GM19240 (cell line): ENCODE measurements around the gene ZFAND3.

Experiments
- DNase-seq: peaks from one replicate; pipeline ENCODE4 v3.0.0; 2011; ENCODE audit warnings: low spot score; ENCODE audit not compliant: insufficient read length

ZFAND3 gene

GRCh38 chr6:37827603-37828265 is 8.2 kb downstream of the ZFAND3 start:
- no peak for DNase-seq

- DNase-seq, result no peak
These were observed 10.7 kb downstream of the ZFAND3 start for GRCh38 chr6:37830225-37830624.

- no peak for DNase-seq
These were observed 11.9 kb downstream of the ZFAND3 start for GRCh38 chr6:37831457-37831856.

DNA sequence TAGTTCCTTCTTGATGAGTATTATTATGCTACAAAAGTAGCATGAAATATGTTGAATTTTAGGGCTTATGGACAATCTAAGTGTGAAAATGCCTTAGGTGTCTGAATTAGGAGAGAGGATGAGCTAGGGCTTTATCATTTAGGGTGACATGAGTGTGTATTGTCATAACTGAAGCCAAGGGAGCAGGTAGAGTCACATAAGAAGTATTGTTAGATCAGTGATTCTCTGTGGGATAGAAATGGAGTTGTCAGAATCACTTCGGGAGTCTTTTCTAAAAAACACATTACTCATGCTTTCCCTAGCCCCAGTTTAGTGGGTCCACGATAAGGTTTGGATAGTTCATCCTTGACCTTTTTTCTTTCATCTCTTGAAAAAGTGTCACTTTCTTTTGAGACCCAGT is 16.4 kb downstream of the ZFAND3 start:
- DNase-seq, result no peak

DNA sequence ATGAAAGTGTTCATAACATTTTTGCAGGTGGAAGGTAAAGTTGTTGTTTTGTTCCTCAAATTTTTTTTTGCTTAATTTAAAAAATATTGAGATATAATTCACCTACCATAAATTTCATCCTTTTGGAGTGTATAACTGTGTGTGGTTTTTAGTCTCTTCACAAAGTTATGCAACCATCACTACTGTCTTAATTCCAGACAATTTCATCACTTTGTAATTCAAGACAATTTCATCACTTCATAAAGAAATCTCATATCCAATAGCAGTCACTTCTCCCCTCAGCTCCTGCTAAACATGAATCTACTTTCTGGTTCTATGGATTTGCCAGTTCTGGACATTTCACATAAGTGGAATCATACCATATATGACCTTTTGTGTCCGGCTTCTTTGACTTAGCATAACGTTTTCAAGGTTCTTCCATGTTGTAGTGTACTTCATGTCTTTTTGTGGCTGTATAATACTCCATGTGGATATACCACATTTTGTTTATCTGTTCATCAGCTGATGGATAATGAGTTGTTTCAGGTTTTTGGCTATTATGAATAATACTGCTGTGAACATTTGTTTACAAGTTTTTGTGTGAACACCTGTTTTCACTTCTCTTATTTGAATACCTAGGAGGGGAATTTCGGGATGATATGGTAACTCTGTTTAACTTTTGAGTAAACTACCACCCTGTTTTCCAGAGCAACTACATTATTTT is 18.8 kb downstream of the ZFAND3 start:
- DNase-seq, result no peak

DNA sequence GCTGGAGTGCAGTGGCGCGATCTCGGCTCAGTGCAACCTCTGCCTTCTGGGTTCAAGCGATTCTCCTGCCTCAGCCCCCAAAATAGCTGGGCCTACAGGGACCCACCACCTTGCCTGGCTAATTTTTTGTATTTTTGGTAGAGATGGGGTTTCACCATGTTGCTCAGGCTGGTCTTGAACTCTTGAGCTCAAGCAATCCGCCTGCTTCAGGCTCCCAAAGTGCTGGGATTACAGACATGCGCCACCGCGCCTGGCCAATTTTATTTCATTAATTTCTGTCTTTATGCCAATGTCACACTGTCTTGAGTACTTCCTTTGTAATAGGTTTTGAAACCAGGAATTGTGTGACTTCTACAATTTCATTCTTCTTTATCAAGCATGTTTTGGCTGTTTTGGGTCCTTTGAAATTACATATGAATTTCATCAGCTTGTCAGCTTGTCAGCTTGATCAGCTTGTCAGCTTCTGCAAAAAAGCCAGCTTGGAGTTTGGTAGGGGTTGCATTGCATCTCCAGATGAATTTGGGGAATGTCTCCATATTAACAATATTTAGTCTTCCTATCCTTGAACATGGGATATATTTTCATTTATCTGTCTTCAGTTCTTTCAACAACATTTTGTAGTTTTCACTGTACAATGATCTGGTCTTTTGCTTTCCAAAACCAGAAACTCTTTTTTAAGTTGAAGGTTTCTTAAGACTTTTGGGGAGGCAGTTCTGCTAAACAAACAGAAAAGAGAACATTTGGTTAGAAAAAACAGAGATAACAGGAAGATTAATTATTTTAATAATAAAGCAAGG is 20.8 kb downstream of the ZFAND3 start:
- no peak for DNase-seq

GRCh38 chr6:37840940-37841300 is 21.4 kb downstream of the ZFAND3 start:
- DNase-seq, result no peak

GRCh38 chr6:37845026-37845911 is 25.7 kb downstream of the ZFAND3 start:
- no peak for DNase-seq

- DNase-seq, result no peak
These were observed 26.4 kb downstream of the ZFAND3 start for GRCh38 chr6:37845930-37846329.

GRCh38 chr6:37847704-37848103 is 28.2 kb downstream of the ZFAND3 start:
- no peak for DNase-seq

DNA sequence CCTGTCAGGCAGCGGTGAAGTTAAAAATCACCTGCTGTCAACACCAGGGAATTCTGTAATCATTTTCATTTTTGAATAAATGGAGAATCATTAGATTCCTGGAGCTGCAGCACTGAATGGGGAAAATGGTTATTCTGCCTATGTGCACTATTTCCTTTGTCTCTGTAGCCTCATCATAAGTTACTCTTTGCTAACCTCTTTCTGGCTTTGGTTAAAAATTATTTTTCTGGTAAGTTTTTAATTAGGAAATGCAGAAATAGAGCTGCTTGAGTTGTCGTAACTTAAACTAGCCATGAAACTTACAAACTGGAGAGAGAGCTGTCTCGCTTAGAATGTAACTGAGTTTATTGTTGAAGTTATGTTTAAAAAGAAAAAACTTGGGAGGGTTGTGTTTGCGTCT is 28.8 kb downstream of the ZFAND3 start:
- no peak for DNase-seq

GRCh38 chr6:37850260-37850659 is 30.7 kb downstream of the ZFAND3 start:
- DNase-seq, result no peak

GRCh38 chr6:37850728-37851285 is 31.3 kb downstream of the ZFAND3 start:
- DNase-seq, result no peak

DNA sequence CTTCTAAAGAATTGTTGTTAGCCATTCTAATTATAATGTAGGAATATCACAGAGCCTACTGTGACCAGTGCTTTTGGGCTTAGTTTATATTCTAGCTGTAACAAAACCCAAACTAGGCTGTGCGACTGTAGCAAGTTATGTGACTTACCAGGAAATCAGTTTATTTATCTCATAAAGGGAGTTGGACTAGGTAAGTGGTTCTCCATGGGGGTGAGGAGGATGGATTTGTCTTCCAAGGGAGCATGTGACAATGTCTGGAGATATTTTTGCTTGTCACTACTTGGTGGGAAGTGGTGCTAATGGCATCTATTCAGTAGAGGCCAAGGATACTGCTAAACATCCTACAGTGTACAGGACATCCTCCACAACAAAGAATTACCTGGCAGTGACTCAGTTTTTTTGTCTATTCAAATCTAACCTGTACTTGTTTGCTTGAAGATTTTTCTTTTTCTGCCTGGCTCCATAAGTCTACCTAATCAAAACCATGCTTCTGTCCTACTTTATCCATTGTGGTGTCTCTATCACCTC is 32.5 kb downstream of the ZFAND3 start:
- no peak for DNase-seq

DNA sequence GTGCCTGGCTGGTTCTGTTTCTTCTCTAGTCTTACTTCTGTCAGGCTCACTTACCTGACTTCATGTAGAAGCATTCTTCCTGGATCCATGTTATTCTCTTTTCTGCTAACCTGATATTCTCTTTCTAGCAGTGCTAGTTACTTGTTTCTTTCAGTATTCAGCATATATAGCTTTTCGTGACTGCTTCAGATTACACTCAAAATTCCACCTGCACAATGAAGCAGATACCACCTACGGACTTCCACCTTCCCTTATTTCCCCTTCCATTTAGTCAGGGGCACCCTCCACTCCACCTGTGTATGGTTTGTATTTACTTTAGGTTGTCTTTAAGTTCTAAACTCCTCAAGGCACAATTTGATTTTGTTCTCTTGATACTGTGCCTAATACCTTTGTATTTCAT is 36.8 kb downstream of the ZFAND3 start:
- DNase-seq, result no peak

DNA sequence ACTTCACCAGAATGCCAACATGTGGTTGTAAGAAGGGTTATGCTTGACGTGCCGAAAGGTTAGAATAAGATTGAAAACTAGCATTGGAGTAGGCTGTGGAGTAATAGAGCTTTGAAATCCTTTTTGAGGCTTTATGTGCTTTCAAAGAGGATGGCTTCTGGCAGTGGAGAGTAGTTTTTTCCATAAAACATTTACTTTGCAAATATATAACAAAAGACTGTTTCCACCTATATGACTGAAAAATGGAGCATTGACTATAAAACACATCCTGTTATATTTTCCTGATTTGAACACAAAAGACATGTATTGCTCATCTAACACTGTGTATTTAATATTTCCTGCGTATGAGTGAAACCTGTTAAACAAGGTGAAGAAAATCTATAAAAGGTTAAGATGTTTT is 38.8 kb downstream of the ZFAND3 start:
- DNase-seq, result no peak

DNA sequence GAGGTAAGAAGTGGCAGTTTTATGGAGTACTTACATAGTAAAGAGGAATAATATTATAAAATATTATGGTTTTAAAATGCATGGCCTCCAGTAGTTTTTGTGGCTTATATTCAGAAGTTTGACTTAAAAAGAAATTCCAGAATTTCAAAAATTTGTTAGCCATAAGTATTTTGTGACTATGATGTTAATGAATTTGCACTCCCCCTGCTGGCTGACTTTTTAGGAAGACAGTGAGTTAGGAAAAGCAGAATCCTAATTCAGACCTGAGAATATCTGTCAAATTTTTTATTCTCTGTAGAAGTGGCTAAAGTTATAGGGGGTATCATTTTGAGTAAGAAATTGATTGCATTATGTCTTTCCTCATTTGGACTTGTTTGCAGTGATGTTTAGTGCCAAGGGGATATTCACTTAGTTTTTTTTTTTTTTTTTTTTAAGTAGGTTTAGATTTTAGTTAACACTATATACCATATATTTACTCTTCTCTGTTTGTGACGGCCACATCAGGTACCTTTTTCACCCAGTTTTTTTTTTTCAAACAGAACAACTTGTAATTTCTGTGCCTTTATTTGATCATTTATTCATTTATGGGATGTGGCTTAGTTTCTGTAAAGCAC is 40.8 kb downstream of the ZFAND3 start:
- no peak for DNase-seq

DNA sequence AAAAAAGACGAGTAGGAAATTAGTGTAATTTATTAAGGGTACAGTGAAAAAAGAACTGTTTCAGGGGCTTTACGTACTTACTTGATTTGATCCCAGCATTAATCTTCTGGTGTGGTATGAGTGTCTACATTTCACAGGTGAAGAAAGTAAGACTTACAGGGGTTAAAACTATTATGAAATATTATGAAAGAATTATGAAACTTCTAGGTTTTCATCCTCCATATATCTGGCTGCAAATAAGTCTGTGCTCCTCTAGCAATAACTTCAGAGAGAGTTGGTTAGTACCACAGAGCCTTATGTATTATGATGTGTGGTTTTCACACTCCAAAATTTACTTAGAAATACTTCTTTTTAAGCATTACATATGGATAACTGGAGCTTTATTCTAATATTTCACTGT is 41.9 kb downstream of the ZFAND3 start:
- DNase-seq, result no peak

GRCh38 chr6:37862430-37862829 is 42.9 kb downstream of the ZFAND3 start:
- DNase-seq, result no peak

GRCh38 chr6:37862992-37863391 is 43.5 kb downstream of the ZFAND3 start:
- no peak for DNase-seq

DNA sequence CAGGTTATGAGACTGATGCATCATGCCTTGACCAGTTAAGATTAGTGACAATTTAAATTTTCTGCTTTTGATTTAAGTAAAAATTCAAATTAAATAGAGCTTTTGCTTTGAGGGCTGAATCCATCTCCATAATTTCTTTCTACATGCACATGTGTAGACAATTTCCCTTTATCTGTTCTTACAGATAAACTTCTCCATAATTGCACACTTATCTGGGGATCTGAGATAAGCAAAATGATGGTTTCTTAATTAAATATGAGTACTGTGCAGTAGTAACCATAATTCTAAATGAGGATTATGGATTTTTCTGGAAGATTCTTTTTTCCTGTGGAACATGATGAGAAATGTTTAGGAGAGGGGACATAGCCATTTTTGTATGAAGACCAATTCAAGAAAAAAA is 44.7 kb downstream of the ZFAND3 start:
- DNase-seq, result no peak
